HepG2 (cell line): ENCODE data around the gene PRKG1. TPM values are rescaled to one million over a fixed set of nuclear protein-coding genes. Genes with fewer than 3 reads are reported as not detected.

ENCODE experiments used
- ATAC-seq: fragments of 200-7000 bp; cut with Tn5 transposase; 3 replicates; pipeline ENCODE4 v1.9.1; 2020; ENCODE audit warnings: mild to moderate bottlenecking, moderate library complexity
- BruUV-seq: library from RNA; stranded (reverse); fragments of 400-500 nt; replicated peaks from 2 replicates; lab custom pipeline; 2021; lab: Mats Ljungman, UMichigan
- CTCF ChIA-PET: fragments of 300-600 bp; formaldehyde crosslinking; extraction: SDS; loops from one replicate; lab custom pipeline; 2021; ENCODE audit warnings: low total read pairs, inconsistent platforms, low intra/inter-chr PET ratio; lab: Yijun Ruan, JAX
- POLR2A ChIA-PET: fragments of 350-600 bp; sonication (Branson Sonifier 250); formaldehyde crosslinking; loops from one replicate; lab custom pipeline; 2020; ENCODE audit warnings: antibody characterized with exemption, inconsistent platforms; lab: Yijun Ruan, JAX
- DNase-seq: peaks from one replicate; pipeline ENCODE4 v3.0.0-alpha.2; 2015; ENCODE audit warnings: low spot score
- FAIRE-seq: peaks from 3 replicates; lab custom pipeline; 2011; peaks lifted over from hg19 to GRCh38; lab: Jason Lieb, UNC
- H2AFZ ChIP-seq: one replicate; pipeline ENCODE4 v1.6.1; 2011; ENCODE audit warnings: low read length, inconsistent platforms
- H3K27ac ChIP-seq: fragments of 300-600 bp; 3 replicates; pipeline ENCODE4 v1.8.0; 2011; ENCODE audit warnings: mixed run types, mild to moderate bottlenecking, mixed read lengths, low read length, inconsistent platforms; ENCODE audit not compliant: insufficient read depth; ENCODE audit errors: extremely low read length
- H3K27me3 ChIP-seq, 2 experiments: fragments of 200-600 bp in 1 of 2; 2 replicates in 1 of 2; 3 replicates in 1 of 2; pipeline versions ENCODE4 v1.6.0 to v1.8.0; 2011; ENCODE audit warnings: low read length in 2 of 2, mild to moderate bottlenecking in 2 of 2, moderate library complexity in 2 of 2, inconsistent platforms in 1 of 2; ENCODE audit not compliant: insufficient read depth in 2 of 2, control insufficient read depth in 1 of 2
- H3K36me3 ChIP-seq, 2 experiments: fragments of 200-600 bp in 1 of 2; replicated peaks in 1 of 2; 2 replicates in 1 of 2; 3 replicates in 1 of 2; pipeline versions ENCODE4 v1.5.1 to v1.8.0; 2011; ENCODE audit warnings: low read length in 2 of 2, inconsistent platforms in 1 of 2; ENCODE audit not compliant: insufficient read depth in 2 of 2, control insufficient read depth in 1 of 2
- H3K4me1 ChIP-seq: 2 replicates; pipeline ENCODE4 v1.5.1; 2012; ENCODE audit warnings: low read length, inconsistent platforms; ENCODE audit not compliant: insufficient read depth
- H3K4me2 ChIP-seq: 2 replicates; pipeline ENCODE4 v1.6.0; 2011; ENCODE audit warnings: low read depth, low read length, inconsistent platforms
- H3K4me3 ChIP-seq, 3 experiments: fragments of 200-600 bp in 1 of 3; sonication (generic), shearing (Covaris generic) in 1 of 3; replicated peaks in 1 of 3; 2 replicates each; pipeline ENCODE4 v1.5.1; 2011 to 2016; ENCODE audit warnings: low read length in 3 of 3, inconsistent platforms in 2 of 3, low read depth in 2 of 3, mild to moderate bottlenecking in 2 of 3, control low read depth in 1 of 3, mixed read lengths in 1 of 3; ENCODE audit not compliant: insufficient read depth in 1 of 3
- H3K79me2 ChIP-seq: one replicate; pipeline ENCODE4 v1.6.1; 2011; ENCODE audit warnings: low read length, inconsistent platforms; ENCODE audit not compliant: insufficient read depth
- H3K9ac ChIP-seq: 2 replicates; pipeline ENCODE4 v1.6.0; 2011; ENCODE audit warnings: mild to moderate bottlenecking, low read depth, low read length, inconsistent platforms; ENCODE audit not compliant: insufficient read depth
- H3K9me3 ChIP-seq: 2 replicates; pipeline ENCODE4 v1.5.1; 2012; ENCODE audit warnings: mild to moderate bottlenecking, low read length
- H4K20me1 ChIP-seq: 2 replicates; pipeline ENCODE4 v1.6.0; 2011; ENCODE audit warnings: inconsistent platforms, mild to moderate bottlenecking, low read length, moderate library complexity; ENCODE audit not compliant: insufficient read depth
- CCAR2 ChIP-seq: fragments of 200-400 bp; formaldehyde crosslinking; optimal IDR thresholded peaks from 2 replicates; pipeline ENCODE3; 2018; ENCODE audit warnings: low read depth, mild to moderate bottlenecking, low read length, moderate library complexity
- DPF2 ChIP-seq: sonication (generic); formaldehyde crosslinking; IDR thresholded peaks from 2 replicates; pipeline ENCODE4 v1.4.0; 2020; ENCODE audit warnings: mild to moderate bottlenecking, low read depth, missing genetic modification reagents, borderline replicate concordance
- HOXA3 ChIP-seq: sonication (generic); formaldehyde crosslinking; IDR thresholded peaks from 2 replicates; pipeline ENCODE4 v1.5.0; 2020; ENCODE audit warnings: missing genetic modification reagents
- PAWR ChIP-seq: sonication (generic); formaldehyde crosslinking; IDR thresholded peaks from 2 replicates; pipeline ENCODE4 v1.4.0; 2020; ENCODE audit warnings: missing genetic modification reagents, mild to moderate bottlenecking, borderline replicate concordance
- STAT6 ChIP-seq: sonication (generic); formaldehyde crosslinking; IDR thresholded peaks from 2 replicates; pipeline ENCODE4 v1.4.0; 2020; ENCODE audit warnings: missing genetic modification reagents, mild to moderate bottlenecking, borderline replicate concordance
- ZBTB7B ChIP-seq: sonication (generic); formaldehyde crosslinking; IDR thresholded peaks from 2 replicates; pipeline ENCODE4 v1.4.0; 2020; ENCODE audit warnings: missing genetic modification reagents
- ZNF124 ChIP-seq: sonication (generic); formaldehyde crosslinking; IDR thresholded peaks from 2 replicates; pipeline ENCODE4 v1.4.0; 2020; ENCODE audit warnings: missing genetic modification reagents
- ZNF143 ChIP-seq: sonication (generic); formaldehyde crosslinking; IDR thresholded peaks from 2 replicates; pipeline ENCODE4 v1.4.0; 2020; ENCODE audit warnings: missing genetic modification reagents
- ZNF17 ChIP-seq: sonication (generic); formaldehyde crosslinking; IDR thresholded peaks from 2 replicates; pipeline ENCODE4 v1.5.0; 2020; ENCODE audit warnings: mild to moderate bottlenecking, missing genetic modification reagents
- ZNF382 ChIP-seq: sonication (generic); formaldehyde crosslinking; IDR thresholded peaks from 2 replicates; pipeline ENCODE4 v1.5.0; 2020; ENCODE audit warnings: missing genetic modification reagents, mild to moderate bottlenecking, borderline replicate concordance
- ZNF432 ChIP-seq: sonication (generic); formaldehyde crosslinking; IDR thresholded peaks from 2 replicates; pipeline ENCODE4 v1.5.0; 2020; ENCODE audit warnings: missing genetic modification reagents, mild to moderate bottlenecking, borderline replicate concordance
- ZNF619 ChIP-seq: sonication (generic); formaldehyde crosslinking; IDR thresholded peaks from 2 replicates; pipeline ENCODE4 v1.4.0; 2020; ENCODE audit warnings: mild to moderate bottlenecking, missing genetic modification reagents
- ZSCAN25 ChIP-seq: sonication (generic); formaldehyde crosslinking; IDR thresholded peaks from 2 replicates; pipeline ENCODE4 v1.8.0; 2022; ENCODE audit warnings: mild to moderate bottlenecking, missing genetic modification reagents
- WGBS: methylation state at CpG from one replicate; pipeline ENCODE4 v1.1.6; 2017; ENCODE audit warnings: low lambda C conversion rate; 5-methylcytosine and 5-hydroxymethylcytosine counted together
- in situ Hi-C: cut with HindIII; loops from 2 replicates; pipeline ENCODE4 v1.10.0; 2017; ENCODE audit warnings: low pct_unique_long_range_greater_than_20kb; ENCODE audit not compliant: extremely low pct_ligation_motif_present
- intact Hi-C: fragments of 100-400 bp; cut with micrococcal nuclease; formaldehyde crosslinking; loops from one replicate; pipeline ENCODE4 v1.10.0; 2022; ENCODE audit not compliant: unreplicated experiment
- polyA plus RNA-seq, 8 experiments: library from polyadenylated mRNA; depleted of rRNA in 3 of 8; stranded (reverse) in 7 of 8; unstranded in 1 of 8; fragments of >200 nt; fragmentation: Illumina TruSeq in 4 of 8; extraction: Trizol in 4 of 8; gene quantifications; 2 replicates each; pipeline versions ENCODE4 v1.2.1 to v1.2.3, GENCODE V29; 2011 to 2016; ENCODE audit warnings: low read depth in 4 of 8, missing spikeins in 1 of 8, mixed read lengths in 1 of 8; ENCODE audit not compliant: insufficient read depth in 1 of 8
- total RNA-seq, 5 experiments: library from RNA; depleted of rRNA; stranded (reverse); fragments of >200 nt; fragmentation: Illumina TruSeq; extraction: Trizol; gene quantifications; 2 replicates each; pipeline ENCODE4 v1.2.3, GENCODE V29; 2016; ENCODE audit warnings: low read depth in 1 of 5
- TF ChIP-seq, protein P1 (sequence below): sonication (generic); formaldehyde crosslinking; IDR thresholded peaks from 2 replicates; pipeline ENCODE4 v1.8.1; 2023; ENCODE audit warnings: mild to moderate bottlenecking, missing genetic modification reagents

PRKG1 gene
- total and polyA plus RNA-seq, 2 of the 13 experiments (the other 11 are each of a cell fraction or from before 2014, with no cell fraction given), result 0.01 TPM; not detected in 1

DNA sequence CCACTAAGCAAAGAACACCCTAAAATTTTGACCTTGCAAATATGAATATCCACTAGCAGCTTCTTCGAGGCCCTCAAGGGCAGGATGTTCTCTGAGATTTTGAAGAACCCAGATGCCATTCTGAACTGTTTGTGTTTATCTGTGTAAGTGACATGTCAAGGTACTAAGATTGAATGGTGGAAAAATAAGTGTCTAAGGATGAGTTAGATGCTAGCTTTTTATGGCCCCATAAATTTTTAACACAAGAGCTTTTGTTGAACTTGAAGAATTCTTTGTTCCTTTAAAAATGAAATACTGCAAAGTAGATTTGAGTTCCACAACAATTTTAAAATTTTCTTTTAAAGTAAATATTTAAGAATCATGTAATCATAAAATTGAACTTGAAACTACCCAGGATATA, 365.4 kb downstream of the PRKG1 start:
- ChIA-PET CTCF (no interaction called here), POLR2A (no interaction called here)
- Histone ChIP-seq H3K36me3 (no peaks in the 10 kb centered on the region), H3K9ac (no peak overlapping the region), H3K27me3 (no peaks in the 10 kb centered on the region), H3K4me2 (no peak overlapping the region), H3K9me3 (no peaks in the 10 kb centered on the region), H3K4me3 (no peak overlapping the region), H4K20me1 (no peaks in the 10 kb centered on the region), H3K79me2 (no peaks in the 10 kb centered on the region), H2AFZ (no peak overlapping the region), H3K27ac (no peak overlapping the region), H3K4me1 (no peaks in the 10 kb centered on the region)
- ATAC-seq (no peak), FAIRE-seq (no peak), DNase-seq (no peak)
- TF ChIP-seq ZNF619 (CRISPR knock-in tag) (no peak), ZNF17 (no peak), ZNF124 (CRISPR knock-in tag) (no peak), DPF2 (CRISPR knock-in tag) (no peak)
- intact Hi-C loops (no loop called here), in situ Hi-C loops (no loop called here)
- BruUV-seq, result no TSS peak
- WGBS, result 0% methylated on average over 1 of the region's 1 CpG

- ATAC-seq (no peak), DNase-seq (no peak)
Observed at GRCh38 chr10:51445588-51445987, 371.3 kb downstream of the PRKG1 start.

More at GRCh38 chr10:51445588-51445987, 371.3 kb downstream of the PRKG1 start:
- 0% methylated on average over 3 of the region's 3 CpGs for WGBS
- Histone ChIP-seq H3K27me3 (no peaks in the 10 kb centered on the region), H3K4me3 (no peak overlapping the region), H2AFZ (no peak overlapping the region), H3K27ac (no peak overlapping the region), H3K79me2 (no peaks in the 10 kb centered on the region), H3K4me1 (no peaks in the 10 kb centered on the region), H3K36me3 (no peaks in the 10 kb centered on the region), H3K4me2 (no peak overlapping the region), H3K9me3 (no peaks in the 10 kb centered on the region), H4K20me1 (no peaks in the 10 kb centered on the region), H3K9ac (no peak overlapping the region)
- intact Hi-C loops (no loop called here), in situ Hi-C loops (no loop called here)
- no TSS peak for BruUV-seq
- no peak for TF ChIP-seq ZNF382
- no peak for TF ChIP-seq ZBTB7B (CRISPR knock-in tag)
- TF ChIP-seq, protein P1, sequence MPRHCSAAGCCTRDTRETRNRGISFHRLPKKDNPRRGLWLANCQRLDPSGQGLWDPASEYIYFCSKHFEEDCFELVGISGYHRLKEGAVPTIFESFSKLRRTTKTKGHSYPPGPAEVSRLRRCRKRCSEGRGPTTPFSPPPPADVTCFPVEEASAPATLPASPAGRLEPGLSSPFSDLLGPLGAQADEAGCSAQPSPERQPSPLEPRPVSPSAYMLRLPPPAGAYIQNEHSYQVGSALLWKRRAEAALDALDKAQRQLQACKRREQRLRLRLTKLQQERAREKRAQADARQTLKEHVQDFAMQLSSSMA (CRISPR knock-in tag), result no peak
- no peak for TF ChIP-seq ZSCAN25 (CRISPR knock-in tag)
- TF ChIP-seq ZNF143, result no peak
- no peak for TF ChIP-seq CCAR2
- TF ChIP-seq HOXA3 (CRISPR knock-in tag), result no peak
- TF ChIP-seq PAWR (CRISPR knock-in tag), result no peak
- TF ChIP-seq ZNF432, result no peak
- TF ChIP-seq STAT6, result no peak
- ChIA-PET POLR2A (no interaction called here), CTCF (no interaction called here)
- FAIRE-seq, result no peak
